Sigmoid colon (tissue), 7 donors: ENCODE results near the gene NT5E. TPM values are rescaled to one million over a fixed set of nuclear protein-coding genes. Genes with fewer than 3 reads are reported as not detected.
A peak's percentile ranks its signal among the peaks of the same experiment; 100 is the strongest.

Source experiments
- DNase-seq: peaks from one replicate; pipeline ENCODE4 v3.0.0-alpha.2; 2019
- H3K27ac ChIP-seq, 4 donors: fragments of 200-600 bp; sonication (generic); one replicate each; pipeline ENCODE4 v1.5.1; 2016 to 2019; ENCODE audit warnings: mild to moderate bottlenecking in 1 of 4
- H3K27me3 ChIP-seq, 3 donors: fragments of 200-600 bp; sonication (generic); one replicate each; pipeline ENCODE4 v1.5.1; 2019; ENCODE audit warnings: mild to moderate bottlenecking in 1 of 3
- H3K36me3 ChIP-seq, 4 donors: fragments of 200-600 bp; sonication (generic); one replicate each; pipeline ENCODE4 v1.5.1; 2016 to 2019
- H3K4me1 ChIP-seq, 4 donors: fragments of 200-600 bp; sonication (generic); one replicate each; pipeline ENCODE4 v1.5.1; 2017 to 2019
- H3K4me3 ChIP-seq, 4 donors: fragments of 200-600 bp; sonication (generic); one replicate each; pipeline ENCODE4 v1.5.1; 2017 to 2019; ENCODE audit warnings: mild to moderate bottlenecking in 2 of 4, moderate library complexity in 1 of 4
- H3K9me3 ChIP-seq, 4 donors: fragments of 200-600 bp in 3 of 4; sonication (generic) in 3 of 4; one replicate each; pipeline versions ENCODE4 v1.5.1 to v1.6.1; 2013 to 2019
- CTCF ChIP-seq, 4 experiments: fragments of 450-650 bp in 3 of 4; fragments of 200-600 bp in 1 of 4; IDR thresholded peaks; one replicate each; pipeline ENCODE4 v1.5.1; 2016 to 2019; ENCODE audit warnings: antibody characterized with exemption in 4 of 4, mild to moderate bottlenecking in 3 of 4, moderate library complexity in 2 of 4
- EP300 ChIP-seq, 4 donors: sonication (generic); formaldehyde crosslinking; IDR thresholded peaks; one replicate each; pipeline ENCODE4 v1.6.1; 2017; ENCODE audit warnings: antibody characterized with exemption in 4 of 4
- POLR2A ChIP-seq, 2 donors: fragments of 450-650 bp; IDR thresholded peaks; one replicate each; pipeline ENCODE4 v1.6.1; 2016; ENCODE audit warnings: antibody characterized with exemption in 2 of 2, mild to moderate bottlenecking in 2 of 2, moderate library complexity in 2 of 2
- POLR2AphosphoS5 ChIP-seq, 4 donors: sonication (generic); formaldehyde crosslinking; IDR thresholded peaks; one replicate each; pipeline ENCODE4 v1.6.1; 2017; ENCODE audit warnings: antibody characterized with exemption in 4 of 4
- WGBS, 2 donors: extraction: QIAGEN DNeasy Blood & Tissue Kit; methylation state at CpG; one replicate each; pipeline ENCODE4 v1.1.7; 2013; 5-methylcytosine and 5-hydroxymethylcytosine counted together
- intact Hi-C: fragments of 100-400 bp; cut with DNase I; formaldehyde crosslinking; loops from one replicate; pipeline ENCODE4 v1.15.1; 2023
- polyA plus RNA-seq, 3 donors: library from polyadenylated mRNA; stranded (reverse); fragments of 200-250 nt; gene quantifications; one replicate each; pipeline ENCODE4 v1.2.3, GENCODE V29; 2013
- total RNA-seq, 4 donors: library from RNA; depleted of rRNA; stranded (reverse); fragments of >200 nt; gene quantifications; one replicate each; pipeline ENCODE4 v1.1.0, GENCODE V29; 2016
- donor health status: healthy with polysubstance abuse.
- donor health status: Bipolar disorder and iron deficiency.
- donor health status: healthy.

Gene NT5E
- total and polyA plus RNA-seq, 7 donors: 4.6 to 70.3 (median 21.7) TPM

GRCh38 chr6:85490516-85491248 is 40.8 kb downstream of the NT5E start:
- Histone ChIP-seq H3K27ac (no peak overlapping the region), H3K4me3 (no peak overlapping the region), H3K36me3 (peaks cover 0 to 19% (median 2%) of the 10 kb centered on the region in 4 donors), H3K4me1 (peaks cover 0 to 9% (median 3%) of the 10 kb centered on the region in 4 donors), H3K27me3 (no peaks in the 10 kb centered on the region), H3K9me3 (no peaks in the 10 kb centered on the region)
- WGBS, 2 donors: 79 to 81% methylated on average over 6 of the region's 6 CpGs
- TF ChIP-seq POLR2AphosphoS5 (IDR thresholded peaks at IDR 0.05): no peak
- TF ChIP-seq EP300 (IDR thresholded peaks at IDR 0.05): no peak
- no peak for TF ChIP-seq POLR2A (IDR thresholded peaks at IDR 0.05)
- no peak for TF ChIP-seq CTCF (IDR thresholded peaks at IDR 0.05)
- DNase-seq: no peak
- intact Hi-C loops: no loop called here

GRCh38 chr6:85493389-85493788 is 43.5 kb downstream of the NT5E start:
- no peak overlapping the region for H3K27ac ChIP-seq
- peaks cover 0 to 9% (median 3%) of the 10 kb centered on the region in 4 donors for H3K4me1 ChIP-seq
- no peak for DNase-seq
- H3K36me3 ChIP-seq: peaks cover 0 to 10% (median 0%) of the 10 kb centered on the region in 4 donors
- H3K9me3 ChIP-seq: no peaks in the 10 kb centered on the region
- H3K4me3 ChIP-seq: no peak overlapping the region
- no peaks in the 10 kb centered on the region for H3K27me3 ChIP-seq
- WGBS, 2 donors: 87 to 95% methylated on average over 1 of the region's 1 CpG
- intact Hi-C loops: no loop called here
- TF ChIP-seq CTCF (IDR thresholded peaks at IDR 0.05) (no peak), POLR2AphosphoS5 (IDR thresholded peaks at IDR 0.05) (no peak), POLR2A (IDR thresholded peaks at IDR 0.05) (no peak), EP300 (IDR thresholded peaks at IDR 0.05) (no peak)

GRCh38 chr6:85494547-85495536 is 45.0 kb downstream of the NT5E start:
- DNase-seq: no peak
- H3K4me1 ChIP-seq: peaks cover 0 to 9% (median 3%) of the 10 kb centered on the region in 4 donors
- no peak overlapping the region for H3K4me3 ChIP-seq
- TF ChIP-seq POLR2A (IDR thresholded peaks at IDR 0.05) (no peak), POLR2AphosphoS5 (IDR thresholded peaks at IDR 0.05) (peak in 2 of 4 donors; percentile 17 to 48)
- peaks cover 0 to 10% (median 0%) of the 10 kb centered on the region in 4 donors for H3K36me3 ChIP-seq
- no peaks in the 10 kb centered on the region for H3K27me3 ChIP-seq
- 70 to 75% methylated on average over 5 of the region's 5 CpGs for WGBS, 2 donors
- no peaks in the 10 kb centered on the region for H3K9me3 ChIP-seq
- intact Hi-C loops: no loop called here
- no peak overlapping the region for H3K27ac ChIP-seq

GRCh38 chr6:85496009-85496579 is 46.2 kb downstream of the NT5E start:
- 77 to 93% methylated on average over 8 of the region's 8 CpGs for WGBS, 2 donors
- H3K27me3 ChIP-seq: no peaks in the 10 kb centered on the region
- H3K4me3 ChIP-seq: no peak overlapping the region
- peaks cover 0 to 6% (median 0%) of the 10 kb centered on the region in 4 donors for H3K36me3 ChIP-seq
- H3K27ac ChIP-seq: no peak overlapping the region
- TF ChIP-seq POLR2A (IDR thresholded peaks at IDR 0.05) (no peak), CTCF (IDR thresholded peaks at IDR 0.05) (no peak), EP300 (IDR thresholded peaks at IDR 0.05) (no peak)
- DNase-seq: no peak
- H3K4me1 ChIP-seq: peaks cover 0 to 9% (median 3%) of the 10 kb centered on the region in 4 donors
- no peaks in the 10 kb centered on the region for H3K9me3 ChIP-seq
- intact Hi-C loops: no loop called here
